CD4-positive, CD25-positive, alpha-beta regulatory T cell (primary cell): Measurements from ENCODE around the gene POMT2. TPM values are rescaled to one million over a fixed set of nuclear protein-coding genes. Genes with fewer than 3 reads are reported as not detected.
A peak's percentile ranks its signal among the peaks of the same experiment; 100 is the strongest.
"Not testable (repeated sequence)": the region's sequence is repeated elsewhere in the genome, so short reads cannot be mapped to it uniquely, and the experiment has no call there.

ENCODE experiments used
- ATAC-seq, 2 donors: fragments of 150-1000 bp; cut with Tn5 transposase; one replicate each; pipeline ENCODE4 v1.10.0; 2021; ENCODE audit warnings: low read depth in 2 of 2, moderate number of reproducible peaks in 2 of 2, moderate library complexity in 1 of 2
- DNase-seq, 3 donors: peaks; one replicate each; pipeline versions ENCODE4 v3.0.0 to v3.0.0-alpha.2; 2012 to 2022; ENCODE audit warnings: mixed read lengths in 1 of 3
- H3K27ac ChIP-seq: one replicate; pipeline ENCODE4 v1.7.0; 2013; ENCODE audit warnings: mild to moderate bottlenecking, low read length; ENCODE audit not compliant: insufficient read depth, poor library complexity, severe bottlenecking
- H3K27me3 ChIP-seq: one replicate; pipeline ENCODE4 v1.7.0; 2013; ENCODE audit warnings: low read length; ENCODE audit not compliant: control insufficient read depth, insufficient read depth
- H3K36me3 ChIP-seq: one replicate; pipeline ENCODE4 v1.7.0; 2013; ENCODE audit warnings: mild to moderate bottlenecking, low read length, moderate library complexity; ENCODE audit not compliant: control insufficient read depth, insufficient read depth
- H3K4me1 ChIP-seq: 2 replicates; pipeline ENCODE4 v1.7.0; 2013; ENCODE audit warnings: mild to moderate bottlenecking, low read length; ENCODE audit not compliant: insufficient read depth, control insufficient read depth, poor library complexity, severe bottlenecking
- H3K4me3 ChIP-seq: one replicate; pipeline ENCODE4 v1.7.0; 2013; ENCODE audit warnings: low read depth, mild to moderate bottlenecking, low read length, moderate library complexity
- H3K9me3 ChIP-seq, 2 experiments: 1 replicate in 1 of 2; 2 replicates in 1 of 2; pipeline ENCODE4 v1.7.0; 2013; ENCODE audit warnings: low read length in 2 of 2, mild to moderate bottlenecking in 1 of 2, moderate library complexity in 1 of 2; ENCODE audit not compliant: control insufficient read depth in 2 of 2
- H3K27ac Mint-ChIP-seq, 3 donors: one replicate each; pipeline ENCODE4 v1.8.0; 2020 to 2022; ENCODE audit warnings: mild to moderate bottlenecking in 3 of 3, mixed read lengths in 3 of 3, moderate library complexity in 2 of 3
- H3K27me3 Mint-ChIP-seq: one replicate; pipeline ENCODE4 v1.8.0; 2022; ENCODE audit warnings: mild to moderate bottlenecking, mixed read lengths
- H3K36me3 Mint-ChIP-seq: one replicate; pipeline ENCODE4 v1.8.0; 2020; ENCODE audit warnings: mixed read lengths
- H3K4me1 Mint-ChIP-seq, 4 donors: one replicate each; pipeline ENCODE4 v1.8.0; 2020 to 2022; ENCODE audit warnings: mixed read lengths in 4 of 4, mild to moderate bottlenecking in 1 of 4
- H3K4me3 Mint-ChIP-seq, 4 donors: one replicate each; pipeline ENCODE4 v1.8.0; 2020 to 2022; ENCODE audit warnings: mild to moderate bottlenecking in 4 of 4, mixed read lengths in 4 of 4, moderate library complexity in 3 of 4
- H3K9me3 Mint-ChIP-seq, 7 donors: one replicate each; pipeline ENCODE4 v1.8.0; 2020 to 2022; ENCODE audit warnings: mixed read lengths in 7 of 7, mild to moderate bottlenecking in 3 of 7, moderate library complexity in 2 of 7
- polyA plus RNA-seq, 4 donors: library from polyadenylated mRNA; unstranded; fragments of 300-500 nt; fragmentation: Illumina TruSeq; gene quantifications; one replicate each; pipeline ENCODE4 v1.2.3, GENCODE V29; 2021
- total RNA-seq: library from RNA; stranded (reverse); gene quantifications from one replicate; pipeline ENCODE4 v1.2.3, GENCODE V29; 2022

The POMT2 gene
- total and polyA plus RNA-seq, 5 donors from 2014 or later: 0.53 to 11.3 (median 1.9) TPM

GRCh38 chr14:77290705-77291104 is 30.0 kb downstream of the POMT2 start:
- H3K27me3 Mint-ChIP-seq: no peaks in the 10 kb centered on the region
- no peak overlapping the region for H3K4me3 ChIP-seq
- no peak overlapping the region for H3K27ac Mint-ChIP-seq
- peaks cover 13% of the 10 kb centered on the region for H3K36me3 Mint-ChIP-seq
- peaks cover 3% of the 10 kb centered on the region for H3K36me3 ChIP-seq
- DNase-seq: peak in 1 of 3 donors; percentile 13
- no peak overlapping the region for H3K4me3 Mint-ChIP-seq
- H3K4me1 ChIP-seq: no peaks in the 10 kb centered on the region
- no peak for ATAC-seq
- H3K9me3 ChIP-seq: no peaks in the 10 kb centered on the region
- H3K27ac ChIP-seq: no peak overlapping the region
- peaks cover 0 to 2% (median 0%) of the 10 kb centered on the region in 7 donors for H3K9me3 Mint-ChIP-seq
- no peaks in the 10 kb centered on the region for H3K4me1 Mint-ChIP-seq
- no peaks in the 10 kb centered on the region for H3K27me3 ChIP-seq

- ATAC-seq (no peak), DNase-seq (no peak)
- H3K4me1 Mint-ChIP-seq: no peaks in the 10 kb centered on the region
- Histone ChIP-seq H3K9me3 (no peaks in the 10 kb centered on the region), H3K27me3 (no peaks in the 10 kb centered on the region), H3K4me3 (no peak overlapping the region), H3K27ac (no peak overlapping the region), H3K4me1 (no peaks in the 10 kb centered on the region), H3K36me3 (peaks cover 12% of the 10 kb centered on the region)
- no peaks in the 10 kb centered on the region for H3K27me3 Mint-ChIP-seq
- H3K9me3 Mint-ChIP-seq: no peaks in the 10 kb centered on the region
- H3K36me3 Mint-ChIP-seq: peaks cover 34% of the 10 kb centered on the region
- no peak overlapping the region for H3K4me3 Mint-ChIP-seq
- peak overlapping the region in 1 of 3 donors; percentile 48 for H3K27ac Mint-ChIP-seq
These were observed 34.1 kb downstream of the POMT2 start for GRCh38 chr14:77286576-77286975.

- H3K4me3 Mint-ChIP-seq: no peak overlapping the region
- H3K4me1 Mint-ChIP-seq: no peaks in the 10 kb centered on the region
- no peaks in the 10 kb centered on the region for H3K9me3 ChIP-seq
- H3K27ac ChIP-seq: no peak overlapping the region
- ATAC-seq (no peak), DNase-seq (no peak)
- no peak overlapping the region for H3K4me3 ChIP-seq
- no peaks in the 10 kb centered on the region for H3K4me1 ChIP-seq
- H3K9me3 Mint-ChIP-seq: no peaks in the 10 kb centered on the region
- H3K36me3 Mint-ChIP-seq: peaks cover 34% of the 10 kb centered on the region
- peaks cover 12% of the 10 kb centered on the region for H3K36me3 ChIP-seq
- no peaks in the 10 kb centered on the region for H3K27me3 ChIP-seq
- H3K27me3 Mint-ChIP-seq: no peaks in the 10 kb centered on the region
- H3K27ac Mint-ChIP-seq: no peak overlapping the region
These were observed 36.2 kb downstream of the POMT2 start for GRCh38 chr14:77284466-77284865.

GRCh38 chr14:77284066-77284465 is 36.6 kb downstream of the POMT2 start:
- ATAC-seq: no peak
- no peak overlapping the region for H3K4me3 ChIP-seq
- H3K4me1 Mint-ChIP-seq: no peaks in the 10 kb centered on the region
- H3K27ac ChIP-seq: no peak overlapping the region
- peaks cover 34% of the 10 kb centered on the region for H3K36me3 Mint-ChIP-seq
- no peaks in the 10 kb centered on the region for H3K27me3 ChIP-seq
- no peaks in the 10 kb centered on the region for H3K9me3 ChIP-seq
- H3K9me3 Mint-ChIP-seq: no peaks in the 10 kb centered on the region
- no peaks in the 10 kb centered on the region for H3K27me3 Mint-ChIP-seq
- H3K27ac Mint-ChIP-seq: no peak overlapping the region
- no peaks in the 10 kb centered on the region for H3K4me1 ChIP-seq
- H3K36me3 ChIP-seq: peaks cover 12% of the 10 kb centered on the region
- H3K4me3 Mint-ChIP-seq: no peak overlapping the region
- no peak for DNase-seq

- ATAC-seq: no peak
- no peak overlapping the region for H3K4me3 ChIP-seq
- peaks cover 34% of the 10 kb centered on the region for H3K36me3 Mint-ChIP-seq
These were observed 38.8 kb downstream of the POMT2 start for GRCh38 chr14:77281852-77282410.

GRCh38 chr14:77280921-77281320 is 39.8 kb downstream of the POMT2 start:
- not testable (repeated sequence) for H3K9me3 Mint-ChIP-seq, H3K27me3 Mint-ChIP-seq

More at GRCh38 chr14:77281852-77282410, 38.8 kb downstream of the POMT2 start:
- no peak for DNase-seq
- Histone ChIP-seq H3K4me1 (no peaks in the 10 kb centered on the region), H3K36me3 (peaks cover 12% of the 10 kb centered on the region), H3K9me3 (no peaks in the 10 kb centered on the region), H3K27ac (no peak overlapping the region), H3K27me3 (no peaks in the 10 kb centered on the region)
- H3K27ac Mint-ChIP-seq: peak overlapping the region in 1 of 3 donors; percentile 12
- H3K9me3 Mint-ChIP-seq: no peaks in the 10 kb centered on the region
- no peaks in the 10 kb centered on the region for H3K4me1 Mint-ChIP-seq
- no peaks in the 10 kb centered on the region for H3K27me3 Mint-ChIP-seq
- no peak overlapping the region for H3K4me3 Mint-ChIP-seq

GRCh38 chr14:77279719-77280118 is 41.0 kb downstream of the POMT2 start:
- Mint-ChIP-seq H3K4me3 (no peak overlapping the region), H3K36me3 (peaks cover 13% of the 10 kb centered on the region), H3K27me3 (no peaks in the 10 kb centered on the region), H3K4me1 (no peaks in the 10 kb centered on the region), H3K9me3 (no peaks in the 10 kb centered on the region), H3K27ac (no peak overlapping the region)
- Histone ChIP-seq H3K36me3 (peaks cover 7% of the 10 kb centered on the region), H3K27me3 (no peaks in the 10 kb centered on the region), H3K9me3 (no peaks in the 10 kb centered on the region), H3K4me1 (no peaks in the 10 kb centered on the region), H3K27ac (no peak overlapping the region), H3K4me3 (no peak overlapping the region)
- DNase-seq: no peak
- no peak for ATAC-seq

More at GRCh38 chr14:77280921-77281320, 39.8 kb downstream of the POMT2 start:
- ATAC-seq, H3K4me3 ChIP-seq, H3K4me1 Mint-ChIP-seq, DNase-seq, H3K4me1 ChIP-seq, H3K9me3 ChIP-seq, H3K27ac Mint-ChIP-seq, H3K27me3 ChIP-seq, H3K4me3 Mint-ChIP-seq, H3K27ac ChIP-seq: not testable (repeated sequence)
- H3K36me3 ChIP-seq: peaks cover 12% of the 10 kb centered on the region
- H3K36me3 Mint-ChIP-seq: peaks cover 25% of the 10 kb centered on the region

GRCh38 chr14:77278461-77279230 is 42.0 kb downstream of the POMT2 start:
- no peak overlapping the region for H3K27ac Mint-ChIP-seq

More at GRCh38 chr14:77278461-77279230, 42.0 kb downstream of the POMT2 start:
- H3K4me1 ChIP-seq: no peaks in the 10 kb centered on the region
- Mint-ChIP-seq H3K4me3 (no peak overlapping the region), H3K27me3 (no peaks in the 10 kb centered on the region), H3K36me3 (peaks cover 3% of the 10 kb centered on the region), H3K9me3 (no peaks in the 10 kb centered on the region), H3K4me1 (no peaks in the 10 kb centered on the region)
- ATAC-seq (no peak), DNase-seq (no peak)
- H3K4me3 ChIP-seq: no peak overlapping the region
- H3K36me3 ChIP-seq: peaks cover 6% of the 10 kb centered on the region
- H3K27me3 ChIP-seq: no peaks in the 10 kb centered on the region
- H3K9me3 ChIP-seq: no peaks in the 10 kb centered on the region
- no peak overlapping the region for H3K27ac ChIP-seq
